ENCODE measurements around the gene WFDC6.

DNA sequence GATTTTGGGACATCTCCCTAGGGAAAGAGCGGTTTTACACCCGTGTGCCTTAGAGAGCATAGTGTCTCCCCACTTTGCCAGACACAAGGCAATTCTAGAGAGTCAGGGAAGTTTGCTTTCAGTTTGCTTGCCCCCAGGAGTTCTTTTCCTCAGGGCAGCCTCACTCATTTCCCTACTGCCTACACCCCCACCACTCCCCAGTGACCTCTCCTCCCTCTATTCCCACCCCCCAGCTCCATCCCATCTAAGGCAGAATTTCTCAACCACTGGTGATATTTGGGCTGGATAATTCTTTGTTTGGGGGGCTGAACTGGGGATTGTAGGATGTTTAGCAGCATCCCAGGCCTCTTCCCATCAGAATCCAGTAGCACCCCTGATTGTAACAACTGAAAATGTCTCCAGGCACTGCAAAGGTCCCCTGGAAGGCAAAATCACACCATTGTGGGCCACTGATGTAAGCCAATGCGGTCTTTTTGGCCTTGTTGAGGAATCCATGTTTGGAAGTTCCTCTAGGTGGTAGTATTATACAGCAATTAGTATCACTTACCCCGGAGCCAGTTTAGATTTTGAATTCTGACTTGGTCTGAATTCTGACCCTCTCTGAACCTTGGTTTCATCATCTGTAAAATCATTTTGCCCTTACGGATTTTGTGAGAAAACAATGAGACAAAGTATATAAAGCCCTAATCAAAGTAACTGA lies 6.6 kb upstream of the WFDC6 start:
- TF ChIP-seq, protein P1, sequence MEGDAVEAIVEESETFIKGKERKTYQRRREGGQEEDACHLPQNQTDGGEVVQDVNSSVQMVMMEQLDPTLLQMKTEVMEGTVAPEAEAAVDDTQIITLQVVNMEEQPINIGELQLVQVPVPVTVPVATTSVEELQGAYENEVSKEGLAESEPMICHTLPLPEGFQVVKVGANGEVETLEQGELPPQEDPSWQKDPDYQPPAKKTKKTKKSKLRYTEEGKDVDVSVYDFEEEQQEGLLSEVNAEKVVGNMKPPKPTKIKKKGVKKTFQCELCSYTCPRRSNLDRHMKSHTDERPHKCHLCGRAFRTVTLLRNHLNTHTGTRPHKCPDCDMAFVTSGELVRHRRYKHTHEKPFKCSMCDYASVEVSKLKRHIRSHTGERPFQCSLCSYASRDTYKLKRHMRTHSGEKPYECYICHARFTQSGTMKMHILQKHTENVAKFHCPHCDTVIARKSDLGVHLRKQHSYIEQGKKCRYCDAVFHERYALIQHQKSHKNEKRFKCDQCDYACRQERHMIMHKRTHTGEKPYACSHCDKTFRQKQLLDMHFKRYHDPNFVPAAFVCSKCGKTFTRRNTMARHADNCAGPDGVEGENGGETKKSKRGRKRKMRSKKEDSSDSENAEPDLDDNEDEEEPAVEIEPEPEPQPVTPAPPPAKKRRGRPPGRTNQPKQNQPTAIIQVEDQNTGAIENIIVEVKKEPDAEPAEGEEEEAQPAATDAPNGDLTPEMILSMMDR (conservative IDR thresholded peaks at IDR 0.05 in 1 of 2, IDR thresholded peaks at IDR 0.05 in 1 of 2; ENCODE audit: low read depth in 1 of 2, low read length in 2 of 2) = peak; percentile 33 to 35
- TF ChIP-seq EZH2 (IDR thresholded peaks at IDR 0.05; ENCODE audit: low read length, missing control alignments) = no peak
